GM04504 (cell line): ENCODE measurements around the gene GLCCI1.
A peak's percentile ranks its signal among the peaks of the same experiment; 100 is the strongest.
"Not testable (repeated sequence)": the region's sequence is repeated elsewhere in the genome, so short reads cannot be mapped to it uniquely, and the experiment has no call there.

ENCODE experiments used
- DNase-seq: peaks from one replicate; pipeline ENCODE4 v3.0.0-alpha.2; 2012; ENCODE audit warnings: low read depth

Gene GLCCI1

GRCh38 chr7:7989616-7990440 lies 21.2 kb downstream of the GLCCI1 start:
- no peak for DNase-seq

- no peak for DNase-seq
Measured at GRCh38 chr7:7990441-7990761, 21.8 kb downstream of the GLCCI1 start.

GRCh38 chr7:7992506-7992905 lies 23.9 kb downstream of the GLCCI1 start:
- no peak for DNase-seq

GRCh38 chr7:7995348-7995747 lies 26.8 kb downstream of the GLCCI1 start:
- not testable (repeated sequence) for DNase-seq

- peak; percentile 7 for DNase-seq
Measured at GRCh38 chr7:7996568-7996967, 28.0 kb downstream of the GLCCI1 start.

GRCh38 chr7:8000315-8000941 lies 31.8 kb downstream of the GLCCI1 start:
- no peak for DNase-seq

GRCh38 chr7:8003077-8003476 lies 34.5 kb downstream of the GLCCI1 start:
- DNase-seq, result no peak

GRCh38 chr7:8005279-8005678 lies 36.7 kb downstream of the GLCCI1 start:
- DNase-seq, result no peak

- DNase-seq, result no peak
Measured at GRCh38 chr7:8014399-8014798, 45.8 kb downstream of the GLCCI1 start.

- no peak for DNase-seq
Measured at GRCh38 chr7:8015100-8015745, 46.6 kb downstream of the GLCCI1 start.

GRCh38 chr7:8015746-8016120 lies 47.1 kb downstream of the GLCCI1 start:
- no peak for DNase-seq

- no peak for DNase-seq
Measured at GRCh38 chr7:8017423-8017822, 48.8 kb downstream of the GLCCI1 start.

- DNase-seq, result no peak
Measured at GRCh38 chr7:8018961-8019360, 50.4 kb downstream of the GLCCI1 start.

- DNase-seq, result no peak
Measured at GRCh38 chr7:8022628-8023027, 54.0 kb downstream of the GLCCI1 start.

- DNase-seq, result no peak
Measured at GRCh38 chr7:8035192-8035591, 66.6 kb downstream of the GLCCI1 start.

GRCh38 chr7:8035647-8036518 lies 67.3 kb downstream of the GLCCI1 start:
- peak; percentile 6 for DNase-seq

GRCh38 chr7:8037151-8037550 lies 68.6 kb downstream of the GLCCI1 start:
- no peak for DNase-seq

GRCh38 chr7:8040768-8041369 lies 72.3 kb downstream of the GLCCI1 start:
- DNase-seq, result no peak

GRCh38 chr7:8042796-8043535 lies 74.4 kb downstream of the GLCCI1 start:
- no peak for DNase-seq

GRCh38 chr7:8044761-8045430 lies 76.3 kb downstream of the GLCCI1 start:
- DNase-seq, result no peak

- not testable (repeated sequence) for DNase-seq
Measured at GRCh38 chr7:8048067-8048466, 79.5 kb downstream of the GLCCI1 start.
